LHCN-M2 (cell line): ENCODE measurements around the gene GABRA6. TPM values are rescaled to one million over a fixed set of nuclear protein-coding genes. Genes with fewer than 3 reads are reported as not detected.
"Not testable (repeated sequence)": the region's sequence is repeated elsewhere in the genome, so short reads cannot be mapped to it uniquely, and the experiment has no call there.

Experiments used
- DNase-seq: peaks from one replicate; pipeline ENCODE4 v3.0.0-alpha.2; 2012; ENCODE audit warnings: low read depth
- polyA plus RNA-seq: library from polyadenylated mRNA; unstranded; fragments of >200 nt; gene quantifications from one replicate; pipeline ENCODE4 v1.2.1, GENCODE V29; 2012; ENCODE audit warnings: missing spikeins
- total RNA-seq: library from RNA; depleted of rRNA; stranded (reverse); fragments of >200 nt; gene quantifications from 2 replicates; pipeline ENCODE4 v1.2.3, GENCODE V29; 2014; rRNA removed

The GABRA6 gene
- not detected in 2 replicates for total RNA-seq
- not detected for polyA plus RNA-seq

DNA sequence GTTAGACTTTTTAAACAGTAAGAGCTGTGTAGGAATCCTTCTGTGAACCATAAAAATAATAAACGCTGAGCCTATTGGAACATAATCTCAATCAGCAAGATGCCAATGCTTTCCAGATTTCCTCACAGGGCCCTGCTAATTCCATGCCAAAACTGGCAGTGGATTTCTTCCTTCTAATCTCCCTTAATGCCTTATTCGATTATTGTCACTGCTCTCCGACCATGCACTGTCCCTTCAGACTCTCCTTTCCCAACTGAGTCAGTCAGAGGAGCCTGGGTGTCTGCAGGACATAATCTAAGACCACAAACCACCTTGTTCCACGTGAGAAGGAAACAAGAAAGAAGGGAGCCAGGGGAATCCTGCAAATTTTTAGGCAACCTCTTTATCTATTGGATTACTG lies at the start of gene GABRA6:
Gene GABRA6 (plus strand): TSS at position 261 of the 400 bp plus-strand sequence. CDS start 269 bp downstream, outside the sequence.
- DNase-seq, result no peak

DNA sequence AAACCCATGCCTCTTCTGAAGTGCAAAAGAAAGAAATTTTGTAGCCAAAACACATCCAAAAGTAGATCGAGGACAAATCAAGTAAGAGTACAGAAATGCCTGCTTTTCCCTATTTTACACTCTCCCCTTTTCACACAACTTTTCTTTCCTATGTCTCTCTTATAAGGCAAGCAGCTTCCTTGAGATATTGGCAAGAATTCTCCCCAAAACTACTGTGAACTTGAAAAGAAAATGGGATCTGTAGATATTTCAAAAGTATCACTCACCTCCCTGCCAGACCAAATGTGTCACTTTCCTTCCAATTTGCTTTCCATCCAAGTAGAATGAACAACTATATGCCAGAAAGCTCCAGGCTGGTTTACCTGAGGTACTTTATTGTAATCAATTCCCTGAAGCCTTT lies 47.9 kb upstream of the GABRA6 start:
- no peak for DNase-seq

DNA sequence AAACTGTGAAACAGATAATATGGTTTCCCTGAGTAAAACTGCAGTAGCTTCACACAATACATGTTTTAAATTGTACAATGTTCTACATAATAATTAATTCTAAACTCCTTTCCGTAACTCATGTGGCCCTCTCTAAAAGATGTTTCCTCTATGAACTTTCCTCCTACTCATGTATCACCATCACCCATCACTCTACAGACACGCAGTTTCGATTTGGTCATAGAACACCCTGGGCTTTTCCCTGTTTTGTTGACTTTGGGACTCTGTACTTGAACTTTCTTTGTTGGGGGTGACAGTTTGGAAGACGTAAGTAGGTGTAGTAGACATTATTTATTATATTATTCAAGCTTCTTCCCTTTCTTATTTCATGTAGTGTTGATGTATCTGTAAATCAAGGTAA lies 44.1 kb upstream of the GABRA6 start:
- DNase-seq, result no peak

DNA sequence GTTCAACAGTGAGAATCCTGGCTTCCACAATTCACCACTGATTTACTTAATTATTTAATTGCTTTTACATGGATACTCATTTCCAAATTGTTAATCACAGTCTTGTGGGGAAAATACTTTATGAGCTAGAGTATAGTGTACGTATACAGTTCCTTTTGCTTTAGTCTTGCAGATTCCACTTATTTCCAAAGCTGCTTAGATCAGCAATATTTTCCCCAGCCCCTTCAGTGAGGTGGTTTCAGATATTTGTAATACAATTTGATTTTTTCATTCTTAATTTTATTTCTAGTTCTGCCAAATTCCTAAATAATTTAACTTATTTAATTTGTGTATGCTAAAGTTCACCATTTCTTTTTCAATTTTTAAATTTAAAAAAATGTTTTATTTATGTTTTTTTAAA lies 40.3 kb upstream of the GABRA6 start:
- no peak for DNase-seq

DNA sequence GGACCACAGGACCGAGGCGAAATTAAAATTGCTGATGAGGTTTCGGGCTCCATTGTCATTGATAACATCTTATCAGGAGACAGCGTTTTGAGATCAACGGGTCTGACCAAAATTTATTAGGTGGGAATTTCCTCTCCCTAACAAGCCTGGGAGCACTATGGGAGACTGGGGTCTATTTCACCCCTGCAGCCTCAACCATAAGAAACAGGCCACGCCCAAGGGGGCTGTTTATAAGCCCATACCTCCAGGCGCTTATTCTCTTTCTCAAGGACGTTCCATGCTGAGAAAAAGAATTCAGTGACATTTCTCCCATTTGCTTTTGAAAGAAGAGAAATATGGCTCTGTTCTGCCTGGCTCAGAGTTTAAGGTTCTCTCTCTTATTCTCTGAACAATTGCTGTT lies 33.6 kb upstream of the GABRA6 start:
- DNase-seq, result not testable (repeated sequence)

DNA sequence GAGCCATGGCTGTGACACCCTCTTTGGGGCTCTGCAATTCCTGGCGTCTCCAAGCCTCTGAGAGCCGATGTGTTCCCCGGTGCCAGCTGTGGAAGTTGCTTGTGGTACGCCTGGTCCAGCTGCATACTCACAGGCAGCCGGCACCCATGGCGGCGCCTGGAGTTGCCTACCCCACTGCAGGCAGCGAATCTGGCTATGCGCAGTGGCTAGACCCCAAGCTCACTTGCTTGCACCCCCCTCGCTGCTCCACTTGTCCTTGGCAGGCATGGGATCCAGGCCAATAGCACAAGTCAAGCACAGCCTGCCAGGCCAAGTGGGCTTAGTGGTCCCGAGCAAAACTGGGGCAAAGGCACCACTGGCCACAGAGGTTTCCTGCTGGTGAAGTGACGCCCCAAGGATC lies 24.7 kb upstream of the GABRA6 start:
- no peak for DNase-seq

DNA sequence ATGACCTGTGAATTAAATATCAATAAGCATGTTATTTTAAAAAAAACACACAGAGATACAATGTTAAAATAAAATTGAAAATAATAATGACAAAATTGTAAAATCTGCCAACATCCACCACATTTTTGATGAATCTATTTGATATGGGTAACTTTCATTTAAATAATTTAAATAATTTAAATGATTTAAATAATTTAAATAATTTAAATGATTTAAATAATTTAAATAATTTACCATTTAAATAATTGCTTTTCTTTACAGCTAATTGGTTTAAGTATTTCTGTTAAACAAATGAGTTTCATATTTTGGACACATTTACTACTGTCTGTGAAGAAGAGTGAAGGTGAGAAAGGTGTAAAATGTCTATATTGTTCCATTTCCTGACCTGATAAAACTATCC lies 22.1 kb upstream of the GABRA6 start:
- DNase-seq, result no peak

DNA sequence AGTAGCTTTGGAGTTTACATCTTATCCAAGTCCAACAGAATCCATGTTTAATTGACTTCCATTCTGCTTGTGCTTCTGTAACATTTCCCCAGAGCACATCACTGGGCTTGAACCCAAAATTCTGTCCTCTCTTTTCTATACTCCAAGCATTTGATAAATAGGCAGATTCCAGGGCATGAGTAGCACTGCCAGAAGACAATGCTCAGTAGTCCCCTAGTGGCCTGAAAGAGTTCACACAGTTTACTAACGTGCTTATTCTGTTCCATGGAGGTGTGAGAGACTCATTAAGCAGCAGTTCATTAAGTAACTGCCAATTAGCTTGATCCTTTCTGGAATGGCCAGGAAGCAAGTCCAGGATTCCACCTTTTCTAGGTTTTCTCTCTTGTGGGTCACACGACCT lies 9.4 kb upstream of the GABRA6 start:
- DNase-seq, result peak; percentile 0

DNA sequence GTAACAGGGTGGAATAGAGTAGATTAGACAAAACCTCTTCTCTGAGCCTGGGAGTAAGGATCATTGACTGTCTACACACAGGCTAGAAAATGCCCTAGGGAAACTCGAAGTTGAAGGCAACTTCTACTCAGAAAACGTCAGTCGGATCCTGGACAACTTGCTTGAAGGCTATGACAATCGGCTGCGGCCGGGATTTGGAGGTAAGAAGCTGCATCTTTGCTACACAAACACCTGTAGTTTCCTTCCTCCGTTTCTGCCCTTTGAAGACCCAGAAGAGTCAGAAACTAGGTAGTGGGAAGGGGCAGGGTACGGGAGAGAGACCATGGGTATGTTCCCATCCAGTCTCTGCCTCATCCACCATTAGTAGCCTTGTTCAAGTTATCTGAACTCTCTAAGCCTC lies 628 bp downstream of the GABRA6 start:
- DNase-seq, result no peak

DNA sequence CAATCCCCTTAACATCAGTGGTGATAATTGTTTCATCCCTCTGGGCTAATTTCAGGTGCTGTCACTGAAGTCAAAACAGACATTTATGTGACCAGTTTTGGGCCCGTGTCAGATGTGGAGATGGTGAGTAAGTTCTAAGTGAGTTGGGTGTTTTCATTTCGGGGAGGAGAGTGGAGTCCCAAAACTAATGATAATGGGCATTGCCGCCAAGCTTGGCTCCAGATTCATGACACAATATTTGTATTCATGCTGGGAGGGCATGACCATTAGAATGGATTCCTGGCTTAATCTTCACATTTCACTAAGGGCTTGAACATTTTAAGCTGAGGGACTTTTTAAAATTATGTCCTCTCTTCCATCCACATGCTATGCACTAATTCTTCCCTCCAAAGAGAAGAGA lies 1.4 kb downstream of the GABRA6 start:
- DNase-seq, result no peak

DNA sequence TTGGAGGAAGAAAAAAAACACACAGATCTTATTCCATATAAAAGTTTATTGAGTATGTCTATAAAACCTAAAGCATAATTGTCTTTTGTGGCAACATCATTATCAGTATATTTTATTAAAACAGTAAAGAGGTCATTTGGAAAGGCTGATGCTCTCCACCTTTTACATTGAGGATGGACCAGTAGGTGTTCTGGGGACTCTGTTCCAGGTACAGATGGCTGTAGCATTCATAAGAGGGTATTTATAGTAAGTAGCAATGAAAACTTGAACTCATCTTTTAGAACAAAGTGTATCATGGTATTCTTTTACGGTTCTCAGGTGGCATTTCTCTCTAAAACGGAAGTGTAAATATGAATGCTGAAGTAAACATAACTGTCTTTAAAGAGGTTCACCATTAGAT lies 1.8 kb downstream of the GABRA6 start:
- no peak for DNase-seq

DNA sequence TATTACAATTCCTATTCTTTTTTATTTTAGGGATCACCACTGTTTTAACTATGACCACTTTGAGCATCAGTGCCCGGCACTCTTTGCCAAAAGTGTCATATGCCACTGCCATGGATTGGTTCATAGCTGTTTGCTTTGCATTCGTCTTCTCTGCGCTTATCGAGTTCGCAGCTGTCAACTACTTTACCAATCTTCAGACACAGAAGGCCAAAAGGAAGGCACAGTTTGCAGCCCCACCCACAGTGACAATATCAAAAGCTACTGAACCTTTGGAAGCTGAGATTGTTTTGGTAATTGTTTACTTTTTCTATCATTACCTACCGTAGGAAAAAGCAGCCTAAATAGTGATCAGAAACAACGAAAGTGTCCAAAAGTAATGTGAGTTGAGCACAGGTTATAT lies 6.4 kb downstream of the GABRA6 start:
- no peak for DNase-seq

DNA sequence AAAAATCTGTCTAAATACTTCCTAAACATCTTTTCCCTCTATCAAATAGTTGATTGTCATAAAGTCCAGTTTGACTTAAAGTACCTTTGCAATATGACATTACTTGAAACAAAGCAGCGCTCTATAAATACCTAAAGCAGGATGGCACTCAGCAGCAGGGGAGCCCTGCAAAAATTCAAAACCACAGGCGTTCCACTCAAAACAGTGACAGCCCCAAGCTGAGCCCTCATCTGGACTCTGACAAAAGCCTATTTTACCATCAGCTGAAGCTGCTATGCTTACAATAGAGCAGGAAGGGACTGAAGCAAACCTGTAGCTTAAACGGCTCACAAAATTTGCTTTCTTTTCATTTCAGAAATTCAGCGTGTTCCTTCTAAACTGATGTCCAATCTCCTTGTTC lies 11.5 kb downstream of the GABRA6 start:
- no peak for DNase-seq

DNA sequence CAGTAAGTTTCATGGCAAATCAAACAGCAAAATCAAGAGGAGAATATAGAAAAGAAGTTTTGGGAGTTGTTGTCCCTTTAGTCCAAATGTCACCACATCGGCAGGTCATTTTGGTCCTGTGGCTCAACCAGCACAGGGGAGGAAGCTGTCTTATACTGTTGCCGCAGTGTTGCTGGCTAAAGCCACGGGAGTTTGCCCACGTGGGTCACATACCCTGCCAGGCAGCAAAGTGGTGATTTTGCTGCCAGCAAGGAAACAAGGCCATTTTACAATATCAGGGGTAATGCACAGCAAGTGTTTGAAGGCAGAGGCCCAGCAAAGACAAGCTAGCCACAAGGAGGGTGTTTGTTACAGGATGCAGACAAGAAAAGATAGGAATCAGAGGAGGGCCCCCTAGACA lies 14.5 kb downstream of the GABRA6 start:
- DNase-seq, result no peak

DNA sequence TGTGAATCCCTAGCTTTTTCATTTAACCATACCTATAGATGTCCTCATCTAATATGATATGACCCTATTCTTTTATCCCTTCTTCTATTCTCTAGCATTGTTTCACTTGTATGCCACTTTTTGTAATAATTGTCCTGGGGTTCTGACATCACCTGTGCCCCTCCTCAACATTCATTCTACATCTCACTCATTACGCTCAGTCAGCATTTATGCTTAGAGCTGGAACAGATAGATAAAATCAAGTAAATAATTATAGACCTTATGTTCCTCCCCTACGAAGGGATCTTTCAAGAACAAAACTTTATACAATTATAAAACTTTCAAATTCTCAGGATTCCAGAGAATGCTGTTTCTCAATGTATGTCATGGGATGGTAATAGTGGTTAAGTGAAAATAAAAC lies 18.0 kb downstream of the GABRA6 start:
- no peak for DNase-seq

DNA sequence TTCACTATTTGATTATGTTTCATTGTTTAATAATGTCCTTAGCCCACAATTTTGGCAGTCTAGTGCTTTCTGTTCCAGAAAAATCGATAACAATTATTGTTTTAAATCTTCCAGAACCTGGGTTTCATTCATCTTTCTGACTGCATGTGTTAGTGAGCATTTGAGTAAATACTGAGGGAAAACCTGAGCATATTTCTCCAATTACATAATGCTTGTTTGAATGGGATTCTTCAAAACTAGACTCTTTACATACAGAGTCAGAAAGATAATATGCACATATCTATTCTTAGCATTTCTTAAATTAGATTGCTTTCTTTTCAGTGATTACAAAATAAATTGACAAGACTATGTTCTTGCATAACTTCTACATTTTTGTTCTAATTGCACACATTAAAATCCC lies 21.9 kb downstream of the GABRA6 start:
- no peak for DNase-seq

DNA sequence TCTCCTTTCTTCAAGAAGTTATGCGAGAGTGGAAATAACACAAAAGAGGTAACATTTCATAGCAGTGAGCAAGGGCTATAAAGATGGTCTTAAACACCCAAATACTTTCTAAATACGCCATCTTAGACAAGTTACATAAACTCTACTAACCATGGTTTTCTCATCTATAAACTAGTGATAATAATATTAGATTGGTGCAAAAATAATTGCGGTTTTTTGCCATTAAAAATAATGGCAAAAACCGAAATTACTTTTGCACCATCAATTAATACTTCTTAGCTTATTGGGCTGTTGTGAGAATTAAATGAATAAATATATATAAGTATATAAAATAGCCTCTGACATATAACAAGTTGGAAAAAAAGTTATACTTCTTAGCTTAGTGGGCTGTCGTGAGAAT lies 23.7 kb downstream of the GABRA6 start:
- DNase-seq, result no peak

DNA sequence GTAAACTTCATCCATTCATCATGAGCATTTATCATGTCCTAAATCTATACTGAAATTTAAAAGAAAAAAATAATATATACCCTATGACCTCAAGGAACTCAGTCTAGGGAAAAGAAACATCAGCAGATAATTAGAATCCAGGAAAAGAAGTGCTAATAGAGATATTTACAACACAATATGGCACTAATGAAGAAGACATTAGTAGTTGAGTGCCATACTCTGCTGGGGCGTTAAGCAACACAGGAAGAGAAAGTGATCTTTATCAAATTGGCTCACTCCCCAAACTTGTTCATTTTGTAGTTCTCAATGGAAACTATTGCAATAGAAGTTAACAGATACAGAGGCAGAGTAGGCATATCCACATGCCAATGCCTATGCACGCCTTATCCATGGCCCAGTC lies 27.5 kb downstream of the GABRA6 start:
- DNase-seq, result no peak

DNA sequence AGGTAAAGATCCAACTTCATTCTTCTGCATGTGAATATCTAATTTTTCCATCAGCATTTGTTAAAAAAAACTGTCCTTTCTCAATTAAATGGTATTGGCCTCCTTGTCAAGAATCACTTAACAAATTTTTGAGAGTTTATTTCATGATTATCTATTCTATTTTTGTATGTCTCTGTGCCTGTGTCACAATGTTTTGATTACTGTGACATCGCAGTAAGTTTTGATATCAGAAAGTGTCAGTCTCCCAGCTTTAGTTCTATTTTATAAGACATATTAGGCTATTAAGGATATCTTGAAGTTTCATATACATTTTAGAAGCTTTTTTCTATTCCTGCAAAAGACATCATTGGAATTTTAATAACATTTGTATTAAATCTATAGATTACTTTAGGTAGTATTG lies 33.6 kb downstream of the GABRA6 start:
- DNase-seq, result no peak

DNA sequence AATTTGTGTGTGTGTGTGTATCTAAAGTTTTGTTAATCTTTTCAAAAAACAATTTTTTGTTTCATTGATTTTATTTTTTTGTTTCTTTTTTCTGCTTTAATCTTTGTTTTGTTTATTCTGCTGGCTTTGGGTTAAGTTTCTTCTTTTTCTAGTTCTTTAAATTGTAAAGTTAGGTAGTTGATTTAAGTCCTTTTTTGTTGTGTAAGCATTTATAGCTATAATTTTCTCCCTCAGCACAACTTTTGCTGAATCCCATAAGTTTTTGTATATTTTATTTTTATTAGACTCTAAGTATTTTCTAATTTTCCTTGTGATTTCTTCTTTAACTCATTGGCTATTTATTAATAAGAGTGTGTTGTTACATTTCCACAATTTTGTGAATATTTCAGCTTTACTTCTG lies 34.9 kb downstream of the GABRA6 start:
- no peak for DNase-seq

DNA sequence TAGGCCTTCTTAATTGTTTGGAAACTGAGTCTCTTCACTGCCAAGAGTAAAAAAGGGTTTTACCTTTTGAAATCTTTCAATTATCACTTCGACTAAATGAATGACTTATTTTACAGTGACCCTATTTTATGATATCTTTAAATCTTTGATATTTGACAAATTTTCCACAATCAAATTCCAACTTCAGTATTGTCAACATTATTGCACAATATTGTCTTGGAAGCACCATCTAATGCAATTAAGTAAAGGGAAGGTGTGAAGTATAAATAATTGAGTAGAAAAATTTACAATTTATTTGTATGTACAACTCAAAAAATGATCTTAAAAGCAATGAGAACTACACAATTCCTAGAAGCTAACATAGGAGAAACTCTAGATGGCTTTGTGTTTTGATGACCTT lies 49.2 kb downstream of the GABRA6 start:
- DNase-seq, result no peak

DNA sequence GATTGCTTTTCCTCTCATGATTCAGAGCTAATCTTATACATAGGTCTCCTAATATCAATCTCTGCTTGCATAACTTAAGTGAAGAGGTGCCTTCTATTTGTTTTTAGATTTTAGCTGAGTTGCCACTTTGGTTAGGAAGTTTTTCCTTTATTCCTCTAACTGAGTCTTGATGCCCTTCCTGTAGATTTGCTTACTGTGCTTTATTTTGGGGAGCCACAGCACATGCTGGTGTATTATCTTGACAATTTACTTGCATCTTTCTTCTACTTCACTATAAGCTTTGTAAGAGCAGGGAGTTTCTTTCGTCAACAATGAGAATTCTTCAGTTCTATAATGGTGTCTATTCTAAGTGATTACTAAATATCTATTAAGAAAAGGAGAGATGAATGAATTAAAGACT lies 54.9 kb downstream of the GABRA6 start:
- DNase-seq, result no peak

DNA sequence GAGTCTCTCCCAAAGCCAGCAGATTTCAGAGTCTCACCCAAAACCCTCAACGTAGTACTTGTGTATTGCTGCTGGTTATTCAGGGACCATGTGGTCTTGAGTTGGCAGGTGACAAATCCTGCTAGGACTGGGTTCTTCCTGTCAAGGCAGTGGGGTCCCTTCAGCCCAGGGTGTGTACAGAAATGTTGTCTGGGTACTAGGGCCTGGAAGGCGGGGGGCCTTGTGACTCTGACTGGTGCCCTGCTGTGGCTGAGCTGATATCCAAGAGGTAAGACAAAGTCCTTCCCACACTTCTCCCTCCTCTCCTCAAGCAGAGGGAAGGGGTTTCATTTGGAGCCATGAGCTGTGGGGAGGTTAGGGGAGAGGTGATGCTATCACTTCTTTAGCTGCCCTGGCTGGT lies 58.8 kb downstream of the GABRA6 start:
- no peak for DNase-seq

DNA sequence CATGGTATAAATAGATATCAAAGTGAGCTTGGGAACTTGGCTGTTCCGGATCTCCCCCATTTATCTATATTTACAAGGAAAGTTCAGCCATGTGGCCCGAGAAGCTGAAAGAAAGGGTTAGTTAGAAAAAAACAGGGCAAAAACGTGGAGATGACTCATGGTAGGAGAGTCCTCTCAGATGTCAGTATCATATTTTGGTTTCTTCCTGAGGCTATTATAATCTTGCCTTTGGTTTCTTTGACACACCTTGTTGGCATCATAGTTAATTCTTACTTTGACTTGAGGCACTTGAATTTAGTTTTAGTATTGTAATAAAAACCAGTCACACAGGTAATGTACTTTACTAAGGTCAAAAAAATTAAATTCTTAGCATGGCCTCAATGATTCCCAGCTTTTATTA lies 59.9 kb downstream of the GABRA6 start:
- DNase-seq, result no peak

DNA sequence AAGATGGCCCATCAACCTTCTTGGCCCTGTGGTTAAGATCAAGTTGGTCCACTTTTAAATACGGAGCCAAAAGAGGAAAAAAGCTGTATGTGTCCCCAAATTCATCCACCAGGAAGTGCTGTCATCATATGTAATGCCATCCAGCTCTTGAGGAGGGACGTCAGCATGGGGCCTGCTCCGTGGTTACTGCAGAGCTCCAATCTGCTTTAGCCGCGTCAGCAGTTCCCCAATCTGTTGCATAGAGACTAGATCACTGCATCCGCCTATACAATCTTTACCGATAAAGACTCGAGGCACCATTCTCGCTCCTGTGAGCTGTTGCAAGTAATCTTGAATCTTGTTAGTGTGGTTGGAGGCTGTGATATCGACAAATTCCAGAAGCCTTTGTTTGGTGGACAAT lies 65.7 kb downstream of the GABRA6 start:
- DNase-seq, result no peak
